Loucy (cell line): ENCODE measurements around the gene RC3H1.

Experiments
- CTCF ChIP-seq: fragments of 200-600 bp; sonication (generic); conservative IDR thresholded peaks from 2 replicates; pipeline ENCODE4 v1.5.1; 2014; ENCODE audit warnings: mild to moderate bottlenecking, antibody characterized with exemption, low read length
- EZH2phosphoT487 ChIP-seq: fragments of 200-600 bp; IDR thresholded peaks from 2 replicates; pipeline ENCODE4 v1.6.1; 2018; ENCODE audit warnings: antibody characterized with exemption, mild to moderate bottlenecking, moderate library complexity, borderline replicate concordance

GRCh38 chr1:173893611-173894010, 128.5 kb downstream of the RC3H1 start:
- TF ChIP-seq CTCF (no peak), EZH2phosphoT487 (no peak)
